CD4-positive, alpha-beta memory T cell (primary cell): ENCODE results near the gene NTF3. TPM values are rescaled to one million over a fixed set of nuclear protein-coding genes. Genes with fewer than 3 reads are reported as not detected.

Experiments
- CTCF ChIA-PET: fragments of 350-600 bp; sonication (Branson Sonifier 250); formaldehyde crosslinking; loops from one replicate; lab custom pipeline; 2021; ENCODE audit warnings: inconsistent platforms; ENCODE audit not compliant: partially characterized antibody; lab: Charles Lee
- POLR2A ChIA-PET: fragments of 350-600 bp; sonication (Branson Sonifier 250); formaldehyde crosslinking; loops from one replicate; lab custom pipeline; 2021; ENCODE audit not compliant: partially characterized antibody; lab: Charles Lee
- DNase-seq, 5 donors: peaks; one replicate each; pipeline versions ENCODE4 v3.0.0 to v3.0.0-alpha.2; 2020 to 2022; ENCODE audit warnings: mixed read lengths in 1 of 5
- H3K27ac ChIP-seq: one replicate; pipeline ENCODE4 v1.7.0; 2013; ENCODE audit warnings: low read depth, low read length
- H3K27me3 ChIP-seq: 2 replicates; pipeline ENCODE4 v1.7.0; 2013; ENCODE audit warnings: mild to moderate bottlenecking, low read length, moderate library complexity; ENCODE audit not compliant: insufficient read depth
- H3K36me3 ChIP-seq: 2 replicates; pipeline ENCODE4 v1.7.0; 2013; ENCODE audit warnings: mild to moderate bottlenecking, low read length, moderate library complexity; ENCODE audit not compliant: insufficient read depth
- H3K4me1 ChIP-seq: 2 replicates; pipeline ENCODE4 v1.7.0; 2013; ENCODE audit warnings: mild to moderate bottlenecking, low read length, moderate library complexity; ENCODE audit not compliant: insufficient read depth
- H3K4me3 ChIP-seq, 2 donors: one replicate each; pipeline ENCODE4 v1.7.0; 2013; ENCODE audit warnings: low read length in 2 of 2, mild to moderate bottlenecking in 1 of 2
- H3K9me3 ChIP-seq, 2 donors: one replicate each; pipeline ENCODE4 v1.7.0; 2013; ENCODE audit warnings: low read length in 2 of 2, control low read depth in 1 of 2; ENCODE audit not compliant: control insufficient read depth in 1 of 2
- H3K27ac Mint-ChIP-seq, 7 donors: one replicate each; pipeline ENCODE4 v1.8.0; 2020 to 2021; ENCODE audit warnings: mixed read lengths in 7 of 7, mild to moderate bottlenecking in 6 of 7, inconsistent platforms in 3 of 7, moderate library complexity in 3 of 7
- H3K27me3 Mint-ChIP-seq, 2 donors: one replicate each; pipeline ENCODE4 v1.8.0; 2020 to 2021; ENCODE audit warnings: mixed read lengths in 2 of 2
- H3K36me3 Mint-ChIP-seq, 2 donors: one replicate each; pipeline ENCODE4 v1.8.0; 2020 to 2021; ENCODE audit warnings: mixed read lengths in 2 of 2, inconsistent platforms in 1 of 2, mild to moderate bottlenecking in 1 of 2
- H3K4me1 Mint-ChIP-seq, 4 donors: one replicate each; pipeline ENCODE4 v1.8.0; 2020 to 2021; ENCODE audit warnings: mixed read lengths in 4 of 4, mild to moderate bottlenecking in 1 of 4
- H3K4me3 Mint-ChIP-seq, 8 donors: one replicate each; pipeline ENCODE4 v1.8.0; 2020 to 2021; ENCODE audit warnings: mixed read lengths in 8 of 8, mild to moderate bottlenecking in 7 of 8, moderate library complexity in 6 of 8, inconsistent platforms in 3 of 8
- H3K9me3 Mint-ChIP-seq, 8 donors: one replicate each; pipeline ENCODE4 v1.8.0; 2020 to 2021; ENCODE audit warnings: mixed read lengths in 8 of 8, mild to moderate bottlenecking in 5 of 8, inconsistent platforms in 3 of 8, moderate library complexity in 1 of 8
- intact Hi-C: fragments of 100-400 bp; cut with micrococcal nuclease; formaldehyde crosslinking; loops from one replicate; pipeline ENCODE4 v1.15.1; 2023
- polyA plus RNA-seq, 2 donors: library from polyadenylated mRNA; unstranded; fragments of 300-500 nt; fragmentation: Illumina TruSeq; gene quantifications; one replicate each; pipeline ENCODE4 v1.2.3, GENCODE V29; 2021
- total RNA-seq, 2 experiments: library from RNA; stranded (reverse); gene quantifications; one replicate each; pipeline ENCODE4 v1.2.3, GENCODE V29; 2021

The NTF3 gene
- total and polyA plus RNA-seq, 4 experiments from 2014 or later: not detected

DNA sequence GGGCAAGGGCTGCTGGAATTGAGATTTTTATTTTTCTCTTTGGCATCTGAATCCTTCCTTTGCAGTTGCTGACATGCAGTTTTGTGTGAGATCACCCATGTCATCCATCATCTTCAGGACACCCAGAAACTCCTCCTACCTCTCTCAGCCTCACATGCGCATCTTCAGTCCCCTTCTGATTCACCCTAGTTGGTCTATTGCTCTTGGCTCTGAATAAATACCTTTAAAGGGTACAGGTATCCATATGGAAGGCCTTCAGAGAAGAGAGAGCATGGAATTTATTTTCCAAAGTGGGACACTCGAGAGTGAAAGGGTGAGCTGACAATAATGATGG, 41.8 kb downstream of the NTF3 start:
- Histone ChIP-seq H3K27me3 (no peaks in the 10 kb centered on the region), H3K9me3 (no peaks in the 10 kb centered on the region), H3K4me1 (no peaks in the 10 kb centered on the region), H3K4me3 (no peak overlapping the region), H3K36me3 (no peaks in the 10 kb centered on the region), H3K27ac (no peak overlapping the region)
- no peak for DNase-seq
- Mint-ChIP-seq H3K4me1 (no peaks in the 10 kb centered on the region), H3K27me3 (peaks cover 13 to 14% of the 10 kb centered on the region in 2 donors), H3K4me3 (no peak overlapping the region), H3K27ac (no peak overlapping the region), H3K36me3 (no peaks in the 10 kb centered on the region), H3K9me3 (peaks cover 0 to 2% (median 0%) of the 10 kb centered on the region in 8 donors)
- ChIA-PET POLR2A (no interaction called here), CTCF (no interaction called here)
- intact Hi-C loops: no loop called here

DNA sequence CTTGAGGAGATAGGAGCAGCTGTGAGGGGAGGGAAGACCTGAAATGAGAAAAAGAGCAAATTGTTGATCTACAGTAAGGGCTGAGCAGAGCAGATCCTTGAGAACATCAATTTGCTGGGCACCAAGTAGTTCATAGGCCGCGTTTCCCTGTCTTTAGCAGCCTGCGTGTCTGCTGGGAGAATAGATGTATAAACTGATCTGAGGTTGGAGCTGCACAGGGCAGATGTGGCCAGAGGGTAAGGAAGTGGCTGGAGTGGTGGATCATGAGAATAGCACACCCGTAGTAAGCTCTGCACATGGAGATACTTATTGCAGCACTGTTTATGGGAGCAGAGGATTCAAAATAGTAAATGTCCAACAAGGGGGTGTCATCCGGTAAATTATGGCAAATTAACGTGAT, 44.4 kb downstream of the NTF3 start:
- POLR2A ChIA-PET: no interaction called here
- H3K4me3 Mint-ChIP-seq: no peak overlapping the region

DNA sequence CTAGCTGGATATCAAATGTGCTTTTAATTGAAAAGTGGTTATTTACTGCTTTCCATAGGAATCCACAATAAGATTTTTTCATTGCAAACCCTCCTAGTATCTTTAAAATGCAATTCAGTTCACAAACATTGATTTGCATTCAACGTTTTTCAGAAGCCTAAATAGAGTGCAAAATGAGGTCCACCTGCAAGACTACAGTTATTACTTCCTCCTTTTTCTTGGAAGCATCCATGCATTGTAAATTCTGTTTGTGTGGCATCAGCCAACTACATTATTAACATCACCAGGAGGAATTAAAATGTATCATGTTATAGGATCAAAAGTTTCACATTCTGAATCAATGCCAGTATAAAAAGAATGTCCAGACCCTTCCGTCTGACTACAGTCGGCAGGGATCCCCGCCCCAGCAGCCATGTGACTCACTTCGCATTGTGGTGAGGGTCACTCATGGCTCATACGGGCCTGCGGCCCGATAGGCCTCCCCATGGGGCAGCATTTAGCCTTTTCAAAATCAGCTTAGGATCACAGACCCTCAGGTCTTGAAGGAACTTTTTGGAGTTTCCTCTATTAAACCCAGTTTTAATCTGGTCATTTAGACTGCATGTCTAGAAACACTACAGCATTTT, 46.3 kb downstream of the NTF3 start:
- Histone ChIP-seq H3K36me3 (no peaks in the 10 kb centered on the region), H3K27me3 (no peaks in the 10 kb centered on the region), H3K4me1 (no peaks in the 10 kb centered on the region), H3K27ac (no peak overlapping the region), H3K9me3 (no peaks in the 10 kb centered on the region), H3K4me3 (no peak overlapping the region)
- Mint-ChIP-seq H3K27me3 (peaks cover 3 to 9% of the 10 kb centered on the region in 2 donors), H3K36me3 (no peaks in the 10 kb centered on the region), H3K9me3 (peaks cover 0 to 2% (median 0%) of the 10 kb centered on the region in 8 donors), H3K4me3 (no peak overlapping the region), H3K27ac (no peak overlapping the region), H3K4me1 (no peaks in the 10 kb centered on the region)
- intact Hi-C loops: no loop called here
- no peak for DNase-seq
- ChIA-PET POLR2A (no interaction called here), CTCF (no interaction called here)

More for the DNA sequence above, 44.4 kb downstream of the NTF3 start:
- Mint-ChIP-seq H3K9me3 (peaks cover 0 to 2% (median 0%) of the 10 kb centered on the region in 8 donors), H3K4me1 (no peaks in the 10 kb centered on the region), H3K36me3 (no peaks in the 10 kb centered on the region), H3K27ac (no peak overlapping the region), H3K27me3 (peaks cover 11% of the 10 kb centered on the region in 2 donors)
- intact Hi-C loops: no loop called here
- Histone ChIP-seq H3K4me3 (no peak overlapping the region), H3K27ac (no peak overlapping the region), H3K9me3 (no peaks in the 10 kb centered on the region), H3K4me1 (no peaks in the 10 kb centered on the region), H3K36me3 (no peaks in the 10 kb centered on the region), H3K27me3 (no peaks in the 10 kb centered on the region)
- no peak for DNase-seq
- CTCF ChIA-PET: no interaction called here

DNA sequence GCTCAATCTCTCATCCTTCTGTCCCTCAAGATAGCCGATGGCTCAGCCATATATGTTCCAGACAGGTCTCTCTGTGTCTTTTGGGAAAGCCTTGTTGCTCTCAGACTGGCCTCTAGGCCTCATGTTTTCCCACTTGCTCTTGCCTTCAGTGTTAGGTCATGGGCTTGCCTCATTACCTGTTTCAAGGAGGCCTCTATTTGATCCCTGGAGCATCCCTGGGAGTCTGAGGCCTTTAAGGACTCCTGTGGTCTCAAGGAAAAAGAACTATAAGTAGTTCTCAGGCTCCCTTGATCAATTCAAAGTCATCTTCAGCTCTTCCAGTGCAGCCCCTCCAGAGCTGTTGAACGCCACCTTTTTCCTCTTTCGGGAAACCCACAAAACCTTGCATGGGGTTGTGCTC, 47.9 kb downstream of the NTF3 start:
- H3K36me3 Mint-ChIP-seq: no peaks in the 10 kb centered on the region
- intact Hi-C loops: no loop called here

DNA sequence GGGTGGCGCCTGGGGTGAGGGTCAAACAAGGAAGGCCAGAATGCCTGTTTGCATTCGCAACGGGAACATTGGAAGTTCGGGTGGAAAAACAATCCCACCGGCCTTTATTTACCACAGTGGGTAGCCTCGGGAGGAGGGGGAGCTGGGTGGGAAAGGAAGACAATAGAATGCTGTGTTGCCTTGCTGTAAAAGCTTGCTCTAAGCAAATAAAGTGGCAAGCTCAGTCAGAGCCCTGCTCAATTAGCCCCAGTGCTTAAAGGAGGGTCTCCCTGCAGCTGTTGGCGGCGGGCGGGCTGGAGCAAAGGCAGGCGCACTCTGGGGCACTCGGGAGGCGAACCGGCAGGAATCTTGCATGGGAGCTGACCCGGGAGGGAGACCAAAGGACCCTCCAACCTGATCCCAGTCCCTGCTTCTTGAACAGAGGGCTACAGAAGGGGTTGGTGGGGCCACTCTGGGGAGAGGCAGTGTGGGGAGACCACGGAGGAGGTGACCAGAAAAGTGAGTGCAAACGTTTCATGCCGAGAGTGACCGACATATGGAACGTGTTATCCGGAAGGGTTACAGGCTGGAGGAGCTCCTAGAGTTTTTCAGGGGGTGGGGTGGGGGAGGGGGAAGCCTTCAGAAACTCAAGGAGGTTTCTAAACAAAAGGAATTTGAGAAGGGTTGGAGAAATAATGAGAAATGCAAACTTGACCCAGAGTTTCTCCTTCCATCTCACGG, 48.5 kb downstream of the NTF3 start:
- Mint-ChIP-seq H3K9me3 (peaks cover 0 to 2% (median 0%) of the 10 kb centered on the region in 8 donors), H3K36me3 (no peaks in the 10 kb centered on the region), H3K4me3 (no peak overlapping the region), H3K27ac (no peak overlapping the region), H3K27me3 (peaks cover 0 to 2% of the 10 kb centered on the region in 2 donors), H3K4me1 (no peaks in the 10 kb centered on the region)
- no peaks in the 10 kb centered on the region for H3K9me3 ChIP-seq
- CTCF ChIA-PET: no interaction called here
- no peak overlapping the region for H3K4me3 ChIP-seq
- no peak for DNase-seq
- intact Hi-C loops: no loop called here
- no peaks in the 10 kb centered on the region for H3K36me3 ChIP-seq
- POLR2A ChIA-PET: no interaction called here
- no peaks in the 10 kb centered on the region for H3K4me1 ChIP-seq
- no peak overlapping the region for H3K27ac ChIP-seq
- H3K27me3 ChIP-seq: no peaks in the 10 kb centered on the region

More for the DNA sequence above, 47.9 kb downstream of the NTF3 start:
- no peak overlapping the region for H3K4me3 Mint-ChIP-seq
- H3K9me3 ChIP-seq: no peaks in the 10 kb centered on the region
- no peaks in the 10 kb centered on the region for H3K36me3 ChIP-seq
- CTCF ChIA-PET: no interaction called here
- DNase-seq: no peak
- no peak overlapping the region for H3K27ac Mint-ChIP-seq
- H3K4me1 ChIP-seq: no peaks in the 10 kb centered on the region
- H3K4me3 ChIP-seq: no peak overlapping the region
- no peaks in the 10 kb centered on the region for H3K4me1 Mint-ChIP-seq
- no peak overlapping the region for H3K27ac ChIP-seq
- H3K27me3 ChIP-seq: no peaks in the 10 kb centered on the region
- peaks cover 0 to 2% of the 10 kb centered on the region in 2 donors for H3K27me3 Mint-ChIP-seq
- POLR2A ChIA-PET: no interaction called here
- peaks cover 0 to 2% (median 0%) of the 10 kb centered on the region in 8 donors for H3K9me3 Mint-ChIP-seq

DNA sequence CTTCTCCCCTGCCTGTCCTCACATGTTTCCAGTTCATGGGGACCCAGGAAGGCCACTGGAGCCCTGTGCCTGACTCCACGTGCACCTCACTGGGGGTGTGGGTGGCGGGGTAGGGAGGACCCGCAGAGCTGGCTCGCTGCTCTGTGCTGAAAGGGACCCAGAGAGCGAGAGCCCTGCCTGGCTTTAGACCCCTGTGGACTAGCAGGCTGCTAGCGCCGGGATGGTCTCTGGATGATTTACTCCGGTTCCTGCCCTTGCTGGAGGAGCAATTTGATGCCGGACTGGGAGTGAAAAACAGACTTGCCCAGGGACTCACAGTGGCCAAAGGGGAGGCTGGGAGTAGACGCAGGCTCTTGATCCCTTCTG, 49.0 kb downstream of the NTF3 start:
- Mint-ChIP-seq H3K4me3 (no peak overlapping the region), H3K9me3 (peaks cover 0 to 2% (median 0%) of the 10 kb centered on the region in 8 donors), H3K36me3 (no peaks in the 10 kb centered on the region), H3K4me1 (no peaks in the 10 kb centered on the region), H3K27me3 (no peaks in the 10 kb centered on the region), H3K27ac (no peak overlapping the region)
- DNase-seq: no peak
- Histone ChIP-seq H3K9me3 (no peaks in the 10 kb centered on the region), H3K27me3 (no peaks in the 10 kb centered on the region), H3K36me3 (no peaks in the 10 kb centered on the region), H3K4me3 (no peak overlapping the region), H3K27ac (no peak overlapping the region), H3K4me1 (no peaks in the 10 kb centered on the region)
- ChIA-PET POLR2A (no interaction called here), CTCF (no interaction called here)
- intact Hi-C loops: no loop called here

DNA sequence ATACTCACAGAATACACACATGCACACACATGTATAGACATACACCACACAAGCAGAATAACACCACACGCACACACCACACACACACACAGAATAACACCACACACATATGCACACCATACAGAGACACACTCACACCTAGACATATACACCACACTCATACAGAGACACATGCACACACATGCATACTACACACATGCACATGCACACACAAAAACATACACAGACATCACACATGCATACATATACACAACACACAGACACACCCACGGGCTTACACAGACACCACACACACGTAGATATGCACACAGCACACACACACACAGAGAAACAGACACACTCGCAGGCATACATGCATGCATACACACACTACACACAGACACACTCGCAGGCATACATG, 49.7 kb downstream of the NTF3 start:
- DNase-seq: no peak
- no peaks in the 10 kb centered on the region for H3K36me3 ChIP-seq
- no peaks in the 10 kb centered on the region for H3K4me1 ChIP-seq
- Mint-ChIP-seq H3K4me1 (no peaks in the 10 kb centered on the region), H3K27me3 (no peaks in the 10 kb centered on the region), H3K27ac (no peak overlapping the region), H3K4me3 (no peak overlapping the region), H3K36me3 (no peaks in the 10 kb centered on the region), H3K9me3 (peaks cover 0 to 2% (median 0%) of the 10 kb centered on the region in 8 donors)
- ChIA-PET CTCF (no interaction called here), POLR2A (no interaction called here)
- intact Hi-C loops: no loop called here
- no peak overlapping the region for H3K4me3 ChIP-seq
- H3K27ac ChIP-seq: no peak overlapping the region
- no peaks in the 10 kb centered on the region for H3K9me3 ChIP-seq
- H3K27me3 ChIP-seq: no peaks in the 10 kb centered on the region
